IgD-negative memory B cell (primary cell): ENCODE results near the gene MRFAP1L1. TPM values are rescaled to one million over a fixed set of nuclear protein-coding genes. Genes with fewer than 3 reads are reported as not detected.

Experiments used
- H3K27ac Mint-ChIP-seq, 3 donors: one replicate each; pipeline ENCODE4 v1.8.0; 2020 to 2022; ENCODE audit warnings: mild to moderate bottlenecking in 3 of 3, mixed read lengths in 3 of 3, moderate library complexity in 1 of 3
- H3K27me3 Mint-ChIP-seq: one replicate; pipeline ENCODE4 v1.8.0; 2021; ENCODE audit warnings: mixed read lengths
- H3K36me3 Mint-ChIP-seq: one replicate; pipeline ENCODE4 v1.8.0; 2020; ENCODE audit warnings: mild to moderate bottlenecking, mixed read lengths
- H3K4me1 Mint-ChIP-seq, 3 donors: one replicate each; pipeline ENCODE4 v1.8.0; 2020 to 2022; ENCODE audit warnings: mixed read lengths in 3 of 3, mild to moderate bottlenecking in 1 of 3
- H3K4me3 Mint-ChIP-seq, 4 donors: one replicate each; pipeline ENCODE4 v1.8.0; 2020 to 2022; ENCODE audit warnings: mild to moderate bottlenecking in 4 of 4, mixed read lengths in 4 of 4, moderate library complexity in 3 of 4
- H3K9me3 Mint-ChIP-seq, 3 donors: one replicate each; pipeline ENCODE4 v1.8.0; 2020 to 2021; ENCODE audit warnings: mixed read lengths in 3 of 3, mild to moderate bottlenecking in 1 of 3
- polyA plus RNA-seq: library from polyadenylated mRNA; unstranded; fragments of 300-500 nt; fragmentation: Illumina TruSeq; gene quantifications from one replicate; pipeline ENCODE4 v1.2.3, GENCODE V29; 2021

The MRFAP1L1 gene
- polyA plus RNA-seq, 1 donor from 2014 or later, result 69.2 TPM

GRCh38 chr4:6714954-6715353 is 5.3 kb upstream of the MRFAP1L1 start:
- Mint-ChIP-seq H3K4me3 (peak overlapping the region in 2 of 4 donors; percentile 80 to 91), H3K27me3 (no peaks in the 10 kb centered on the region), H3K36me3 (no peaks in the 10 kb centered on the region), H3K4me1 (peaks cover 17 to 31% (median 27%) of the 10 kb centered on the region in 3 donors), H3K9me3 (peaks cover 0 to 3% (median 0%) of the 10 kb centered on the region in 3 donors), H3K27ac (peak overlapping the region in 1 of 3 donors; percentile 91)

GRCh38 chr4:6710996-6711395 is 1.3 kb upstream of the MRFAP1L1 start:
- Mint-ChIP-seq H3K27ac (peak overlapping the region in 1 of 3 donors; percentile 96), H3K4me3 (peak overlapping the region in 2 of 4 donors; percentile 75 to 91), H3K9me3 (peaks cover 3 to 5% (median 5%) of the 10 kb centered on the region in 3 donors), H3K36me3 (peaks cover 12% of the 10 kb centered on the region), H3K4me1 (peaks cover 39 to 44% (median 42%) of the 10 kb centered on the region in 3 donors), H3K27me3 (no peaks in the 10 kb centered on the region)

- Mint-ChIP-seq H3K4me3 (peak overlapping the region; percentile 91 to 100 (median 98)), H3K27ac (peak overlapping the region; percentile 96 to 98 (median 97)), H3K36me3 (peaks cover 16% of the 10 kb centered on the region), H3K4me1 (peaks cover 36 to 44% (median 43%) of the 10 kb centered on the region in 3 donors), H3K27me3 (no peaks in the 10 kb centered on the region), H3K9me3 (peaks cover 3 to 5% (median 5%) of the 10 kb centered on the region in 3 donors)
These were observed 617 bp upstream of the MRFAP1L1 start for GRCh38 chr4:6710282-6710681.

- H3K36me3 Mint-ChIP-seq, result peaks cover 24% of the 10 kb centered on the region
These were observed 3.5 kb downstream of the MRFAP1L1 start for GRCh38 chr4:6706173-6706572.

GRCh38 chr4:6705646-6706045 is 4.0 kb downstream of the MRFAP1L1 start:
- Mint-ChIP-seq H3K36me3 (peaks cover 24% of the 10 kb centered on the region), H3K27me3 (no peaks in the 10 kb centered on the region), H3K27ac (peak overlapping the region in 2 of 3 donors; percentile 43 to 69), H3K9me3 (peaks cover 0 to 5% (median 5%) of the 10 kb centered on the region in 3 donors), H3K4me1 (peaks cover 46 to 48% (median 46%) of the 10 kb centered on the region in 3 donors), H3K4me3 (peak overlapping the region in 1 of 4 donors; percentile 72)

More at GRCh38 chr4:6706173-6706572, 3.5 kb downstream of the MRFAP1L1 start:
- Mint-ChIP-seq H3K4me1 (peaks cover 47 to 51% (median 50%) of the 10 kb centered on the region in 3 donors), H3K27me3 (no peaks in the 10 kb centered on the region), H3K9me3 (peaks cover 3 to 5% (median 5%) of the 10 kb centered on the region in 3 donors), H3K27ac (peak overlapping the region in 1 of 3 donors; percentile 43), H3K4me3 (peak overlapping the region in 2 of 4 donors; percentile 26 to 72)

GRCh38 chr4:6703786-6704185 is 5.9 kb downstream of the MRFAP1L1 start:
- Mint-ChIP-seq H3K27me3 (no peaks in the 10 kb centered on the region), H3K27ac (no peak overlapping the region), H3K4me1 (peaks cover 30 to 40% (median 35%) of the 10 kb centered on the region in 3 donors), H3K36me3 (peaks cover 22% of the 10 kb centered on the region), H3K9me3 (peaks cover 0 to 5% (median 5%) of the 10 kb centered on the region in 3 donors), H3K4me3 (no peak overlapping the region)

GRCh38 chr4:6702761-6703160 is 6.9 kb downstream of the MRFAP1L1 start:
- Mint-ChIP-seq H3K4me1 (peaks cover 25 to 30% (median 25%) of the 10 kb centered on the region in 3 donors), H3K27me3 (no peaks in the 10 kb centered on the region), H3K9me3 (peaks cover 0 to 2% (median 0%) of the 10 kb centered on the region in 3 donors), H3K36me3 (peaks cover 17% of the 10 kb centered on the region), H3K4me3 (no peak overlapping the region), H3K27ac (no peak overlapping the region)

- Mint-ChIP-seq H3K27me3 (no peaks in the 10 kb centered on the region), H3K4me1 (peaks cover 16 to 23% (median 19%) of the 10 kb centered on the region in 3 donors), H3K27ac (no peak overlapping the region), H3K36me3 (peaks cover 12% of the 10 kb centered on the region), H3K9me3 (no peaks in the 10 kb centered on the region), H3K4me3 (no peak overlapping the region)
These were observed 8.3 kb downstream of the MRFAP1L1 start for GRCh38 chr4:6701371-6701770.

- peaks cover 11 to 16% (median 14%) of the 10 kb centered on the region in 3 donors for H3K4me1 Mint-ChIP-seq
- peaks cover 5% of the 10 kb centered on the region for H3K36me3 Mint-ChIP-seq
- H3K4me3 Mint-ChIP-seq, result no peak overlapping the region
- H3K27ac Mint-ChIP-seq, result peak overlapping the region in 1 of 3 donors; percentile 70
- no peaks in the 10 kb centered on the region for H3K27me3 Mint-ChIP-seq
- H3K9me3 Mint-ChIP-seq, result no peaks in the 10 kb centered on the region
These were observed 9.8 kb downstream of the MRFAP1L1 start for GRCh38 chr4:6699903-6700302.

- Mint-ChIP-seq H3K4me1 (peaks cover 6 to 12% (median 11%) of the 10 kb centered on the region in 3 donors), H3K4me3 (no peak overlapping the region), H3K36me3 (peaks cover 3% of the 10 kb centered on the region), H3K27me3 (no peaks in the 10 kb centered on the region), H3K9me3 (no peaks in the 10 kb centered on the region), H3K27ac (peak overlapping the region in 2 of 3 donors; percentile 57 to 70)
These were observed 10.3 kb downstream of the MRFAP1L1 start for GRCh38 chr4:6699388-6699787.

- peak overlapping the region in 2 of 3 donors; percentile 59 to 80 for H3K27ac Mint-ChIP-seq
- H3K9me3 Mint-ChIP-seq, result no peaks in the 10 kb centered on the region
- H3K27me3 Mint-ChIP-seq, result no peaks in the 10 kb centered on the region
- no peaks in the 10 kb centered on the region for H3K36me3 Mint-ChIP-seq
- H3K4me1 Mint-ChIP-seq, result peaks cover 4 to 6% (median 6%) of the 10 kb centered on the region in 3 donors
- H3K4me3 Mint-ChIP-seq, result no peak overlapping the region
These were observed 12.5 kb downstream of the MRFAP1L1 start for GRCh38 chr4:6697131-6697530.

- no peaks in the 10 kb centered on the region for H3K9me3 Mint-ChIP-seq
- H3K27ac Mint-ChIP-seq, result peak overlapping the region in 1 of 3 donors; percentile 80
- no peaks in the 10 kb centered on the region for H3K27me3 Mint-ChIP-seq
- H3K36me3 Mint-ChIP-seq, result no peaks in the 10 kb centered on the region
- H3K4me1 Mint-ChIP-seq, result peaks cover 4 to 6% (median 6%) of the 10 kb centered on the region in 3 donors
- peak overlapping the region in 2 of 4 donors; percentile 0 to 25 for H3K4me3 Mint-ChIP-seq
These were observed 13.1 kb downstream of the MRFAP1L1 start for GRCh38 chr4:6696611-6697010.

GRCh38 chr4:6695660-6696610 is 13.7 kb downstream of the MRFAP1L1 start:
- Mint-ChIP-seq H3K36me3 (peaks cover 1% of the 10 kb centered on the region), H3K27ac (peak overlapping the region in 1 of 3 donors; percentile 80), H3K27me3 (no peaks in the 10 kb centered on the region), H3K4me1 (peaks cover 4 to 6% (median 6%) of the 10 kb centered on the region in 3 donors), H3K4me3 (peak overlapping the region in 2 of 4 donors; percentile 0 to 25), H3K9me3 (no peaks in the 10 kb centered on the region)

- H3K27ac Mint-ChIP-seq, result peak overlapping the region in 2 of 3 donors; percentile 53 to 78
These were observed 15.3 kb downstream of the MRFAP1L1 start for GRCh38 chr4:6694177-6694901.

More at GRCh38 chr4:6694177-6694901, 15.3 kb downstream of the MRFAP1L1 start:
- Mint-ChIP-seq H3K27me3 (no peaks in the 10 kb centered on the region), H3K36me3 (peaks cover 5% of the 10 kb centered on the region), H3K4me1 (peaks cover 4 to 6% (median 5%) of the 10 kb centered on the region in 3 donors), H3K9me3 (no peaks in the 10 kb centered on the region), H3K4me3 (peak overlapping the region in 1 of 4 donors; percentile 70)
